Endodermal cell (in vitro differentiated cells): ENCODE results near the gene ACOX2. TPM values are rescaled to one million over a fixed set of nuclear protein-coding genes. Genes with fewer than 3 reads are reported as not detected.

Experiments used
- DNase-seq: peaks from one replicate; pipeline ENCODE4 v3.0.0-alpha.2; 2017
- H3K27ac ChIP-seq: 2 replicates; pipeline ENCODE4 v1.5.1; 2013; ENCODE audit warnings: mild to moderate bottlenecking, low read depth, low read length, moderate library complexity
- H3K27me3 ChIP-seq: 2 replicates; pipeline ENCODE4 v1.6.1; 2013; ENCODE audit warnings: mild to moderate bottlenecking, low read length, moderate library complexity; ENCODE audit not compliant: insufficient read depth, control insufficient read depth, poor library complexity, severe bottlenecking
- H3K36me3 ChIP-seq: 2 replicates; pipeline ENCODE4 v1.7.0; 2013; ENCODE audit warnings: mild to moderate bottlenecking, low read length, moderate library complexity; ENCODE audit not compliant: control insufficient read depth, insufficient read depth
- H3K4me1 ChIP-seq: one replicate; pipeline ENCODE4 v1.7.0; 2013; ENCODE audit warnings: low read length; ENCODE audit not compliant: control insufficient read depth, insufficient read depth
- H3K4me3 ChIP-seq: 2 replicates; pipeline ENCODE4 v1.5.1; 2013; ENCODE audit warnings: mild to moderate bottlenecking, low read length, moderate library complexity
- H3K9ac ChIP-seq: 2 replicates; pipeline ENCODE4 v1.6.1; 2013; ENCODE audit warnings: mild to moderate bottlenecking, low read length, moderate library complexity; ENCODE audit not compliant: poor library complexity, severe bottlenecking; ENCODE audit errors: extremely low read depth
- H3K9me3 ChIP-seq: 2 replicates; pipeline ENCODE4 v1.6.1; 2013; ENCODE audit warnings: mild to moderate bottlenecking, low read length, moderate library complexity; ENCODE audit not compliant: control insufficient read depth
- H3K27ac Mint-ChIP-seq: 2 replicates; pipeline ENCODE4 v1.8.0; 2020; ENCODE audit warnings: mixed read lengths
- H3K27me3 Mint-ChIP-seq: 2 replicates; pipeline ENCODE4 v1.8.0; 2021; ENCODE audit warnings: mild to moderate bottlenecking, mixed read lengths; ENCODE audit not compliant: insufficient read depth
- H3K36me3 Mint-ChIP-seq: 2 replicates; pipeline ENCODE4 v1.8.0; 2020; ENCODE audit warnings: low read depth, mixed read lengths
- H3K4me1 Mint-ChIP-seq: 2 replicates; pipeline ENCODE4 v1.8.0; 2020; ENCODE audit warnings: mixed read lengths
- H3K4me3 Mint-ChIP-seq: 2 replicates; pipeline ENCODE4 v1.8.0; 2020; ENCODE audit warnings: mild to moderate bottlenecking, moderate library complexity, mixed read lengths
- H3K9me3 Mint-ChIP-seq: 2 replicates; pipeline ENCODE4 v1.8.0; 2020; ENCODE audit warnings: mild to moderate bottlenecking, mixed read lengths
- WGBS, 2 experiments: methylation state at CpG; one replicate each; pipeline versions ENCODE4 v1.1.5 to v1.1.7; 2013; ENCODE audit warnings: missing lambda C conversion rate in 2 of 2, mixed read lengths in 1 of 2; ENCODE audit not compliant: insufficient coverage in 1 of 2, insufficient read length in 1 of 2; 5-methylcytosine and 5-hydroxymethylcytosine counted together
- long read RNA-seq, 4 experiments: library from polyadenylated mRNA in 2 of 4; library from RNA in 1 of 4; library from capped mRNA in 1 of 4; stranded (forward) in 3 of 4; unstranded in 1 of 4; transcript quantifications; one replicate each; pipeline ENCODE4 v2.0.0, GENCODE V29; 2020 to 2021; ENCODE audit warnings: inconsistent platforms in 1 of 4
- polyA plus RNA-seq, 2 experiments: library from polyadenylated mRNA; stranded (reverse); fragments of 50-300 nt; gene quantifications; one replicate each; pipeline ENCODE4 v1.2.3, GENCODE V29; 2013
- total RNA-seq, 2 donors: library from RNA; stranded (reverse); fragmentation: NEBNext Ultra II Directional in 1 of 2; extraction: Animal tissue kit (Norgen Biotek cat#: 25700) in 1 of 2; gene quantifications; 2 replicates in 1 of 2; 3 replicates in 1 of 2; pipeline ENCODE4 v1.2.1, GENCODE V29; 2021
- TF ChIP-seq, protein P1 (sequence below): fragments of 200-600 bp; sonication (generic); conservative IDR thresholded peaks from 2 replicates; pipeline ENCODE4 v1.5.0; 2021; ENCODE audit warnings: antibody characterized with exemption, mild to moderate bottlenecking

ACOX2 gene
- total RNA-seq = 1 to 10 TPM; 6.6 to 9.8 TPM
- polyA plus RNA-seq (2013, experiment 1 of 2) = 6.2 TPM
- polyA plus RNA-seq (2013, experiment 2 of 2) = 6.3 TPM
- long read RNA-seq, experiment 1, partial matches to known transcripts = 0 of 1 reads
- long read RNA-seq, experiment 1, other reads (novel, unspliced or antisense) = 0 of 1 reads
- long read RNA-seq, experiment 2, transcript ACOX2-201 (15 exons, 2,426 nt) = major isoform, 5 of 7 reads
- long read RNA-seq, experiment 2, partial matches to known transcripts = 0 of 7 reads
- long read RNA-seq, experiment 2, other reads (novel, unspliced or antisense) = 2 of 7 reads
- long read RNA-seq, experiment 3, transcript ACOX2-201 (15 exons, 2,426 nt) = major isoform, 18 of 28 reads
- long read RNA-seq, experiment 3, partial matches to known transcripts = 2 of 28 reads
- long read RNA-seq, experiment 3, other reads (novel, unspliced or antisense) = 8 of 28 reads
- long read RNA-seq, experiment 4, partial matches to known transcripts = 0 of 3 reads
- long read RNA-seq, experiment 4, other reads (novel, unspliced or antisense) = 2 of 3 reads

DNA sequence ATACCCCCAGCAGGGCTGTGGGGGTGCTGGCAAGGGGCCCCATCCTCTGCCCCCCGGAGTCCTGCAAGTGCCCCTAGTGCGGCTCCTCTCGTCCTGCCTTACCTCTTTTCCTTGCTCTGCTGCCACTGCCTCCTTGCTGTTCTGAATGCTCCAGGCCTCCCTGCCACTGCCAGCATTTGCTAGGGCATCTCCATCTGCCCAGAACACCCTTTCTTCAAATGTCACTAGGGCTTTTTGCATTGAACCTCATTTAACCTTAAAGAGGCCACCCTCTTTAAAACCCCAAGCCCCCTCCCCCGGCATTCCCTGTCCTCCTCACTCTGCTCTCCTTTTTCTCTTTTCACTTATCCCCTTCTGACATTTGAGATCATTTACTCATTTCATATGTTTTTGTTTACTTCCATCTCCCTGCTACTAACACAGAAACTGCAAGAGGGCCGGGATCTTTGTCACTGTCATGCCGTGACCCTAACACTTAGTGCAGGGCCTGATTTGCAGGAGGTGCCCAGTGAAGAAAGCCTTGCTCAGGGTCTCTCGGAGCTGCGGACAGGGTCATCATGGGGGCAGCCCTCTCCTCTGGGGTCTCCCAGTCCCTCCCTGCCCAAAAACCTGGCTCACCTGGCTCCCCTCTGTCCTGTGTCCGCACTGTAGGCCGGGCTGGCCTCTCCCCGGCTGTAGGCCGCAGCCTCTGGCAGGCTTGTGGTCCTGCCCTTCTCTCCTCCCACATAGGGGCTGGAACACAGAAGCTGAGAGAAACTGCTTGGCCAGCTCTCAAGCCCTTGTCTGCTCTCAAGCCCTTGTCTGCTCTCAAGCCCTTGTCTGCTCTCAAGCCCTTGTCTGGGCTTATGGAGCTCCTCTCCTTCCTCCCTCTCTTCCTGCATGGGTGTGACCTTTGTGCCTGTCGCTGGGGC lies at the start of gene ACOX2:
Gene ACOX2 (minus strand): TSS at position 690 of the 911 bp plus-strand sequence. CDS start 2,084 bp downstream, outside the sequence.
- Mint-ChIP-seq H3K36me3 (no peaks in the 10 kb centered on the region), H3K27ac (peak within 1 kb of the TSS; percentile 79), H3K9me3 (no peaks in the 10 kb centered on the region), H3K4me1 (peaks cover 40% of the 10 kb centered on the region), H3K4me3 (peak within 1 kb of the TSS; percentile 19), H3K27me3 (peaks cover 4% of the 10 kb centered on the region)
- H3K4me1 ChIP-seq = peaks cover 27% of the 10 kb centered on the region
- no peaks in the 10 kb centered on the region for H3K27me3 ChIP-seq
- H3K36me3 ChIP-seq = no peaks in the 10 kb centered on the region
- no peaks in the 10 kb centered on the region for H3K9me3 ChIP-seq
- peak within 1 kb of the TSS; percentile 34 for H3K4me3 ChIP-seq
- TF ChIP-seq, protein P1, sequence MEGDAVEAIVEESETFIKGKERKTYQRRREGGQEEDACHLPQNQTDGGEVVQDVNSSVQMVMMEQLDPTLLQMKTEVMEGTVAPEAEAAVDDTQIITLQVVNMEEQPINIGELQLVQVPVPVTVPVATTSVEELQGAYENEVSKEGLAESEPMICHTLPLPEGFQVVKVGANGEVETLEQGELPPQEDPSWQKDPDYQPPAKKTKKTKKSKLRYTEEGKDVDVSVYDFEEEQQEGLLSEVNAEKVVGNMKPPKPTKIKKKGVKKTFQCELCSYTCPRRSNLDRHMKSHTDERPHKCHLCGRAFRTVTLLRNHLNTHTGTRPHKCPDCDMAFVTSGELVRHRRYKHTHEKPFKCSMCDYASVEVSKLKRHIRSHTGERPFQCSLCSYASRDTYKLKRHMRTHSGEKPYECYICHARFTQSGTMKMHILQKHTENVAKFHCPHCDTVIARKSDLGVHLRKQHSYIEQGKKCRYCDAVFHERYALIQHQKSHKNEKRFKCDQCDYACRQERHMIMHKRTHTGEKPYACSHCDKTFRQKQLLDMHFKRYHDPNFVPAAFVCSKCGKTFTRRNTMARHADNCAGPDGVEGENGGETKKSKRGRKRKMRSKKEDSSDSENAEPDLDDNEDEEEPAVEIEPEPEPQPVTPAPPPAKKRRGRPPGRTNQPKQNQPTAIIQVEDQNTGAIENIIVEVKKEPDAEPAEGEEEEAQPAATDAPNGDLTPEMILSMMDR = no peak
- DNase-seq = peak; percentile 63
- peak within 1 kb of the TSS; percentile 14 for H3K27ac ChIP-seq
- H3K9ac ChIP-seq = peak within 1 kb of the TSS; percentile 50
- 87 to 91% methylated on average over 6 to 13 of the region's 13 CpGs for WGBS, 2 experiments

DNA sequence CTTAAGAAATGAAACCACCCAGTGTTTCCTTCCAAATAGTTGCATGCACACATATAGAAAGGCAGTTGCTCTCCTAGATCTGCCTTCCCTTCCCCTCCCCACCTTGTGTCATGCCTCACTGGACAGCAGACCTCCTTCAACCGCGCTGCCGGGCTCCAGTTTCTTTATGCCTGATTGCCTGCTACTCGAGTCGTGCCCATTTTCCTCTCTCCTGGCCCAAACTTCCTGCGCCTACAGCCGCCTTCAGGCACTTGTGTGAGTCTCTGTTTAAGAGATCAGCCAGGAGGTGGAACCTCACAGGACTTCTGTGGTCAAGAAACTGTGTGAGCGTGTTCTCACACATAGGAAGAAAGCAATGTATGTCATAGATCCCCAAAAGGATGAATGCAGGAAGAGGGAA lies 49.0 kb upstream of the ACOX2 start:
- peaks cover 62% of the 10 kb centered on the region for H3K27me3 ChIP-seq
- 48 to 49% methylated on average over 8 of the region's 8 CpGs for WGBS, 2 experiments
- H3K36me3 ChIP-seq = no peaks in the 10 kb centered on the region
- peaks cover 16% of the 10 kb centered on the region for H3K4me1 Mint-ChIP-seq
- no peaks in the 10 kb centered on the region for H3K36me3 Mint-ChIP-seq
- DNase-seq = no peak
- peaks cover 71% of the 10 kb centered on the region for H3K27me3 Mint-ChIP-seq
- no peak overlapping the region for H3K27ac ChIP-seq
- TF ChIP-seq, protein P1 = no peak
- H3K9ac ChIP-seq = no peak overlapping the region
- H3K4me3 Mint-ChIP-seq = peak overlapping the region; percentile 50
- no peak overlapping the region for H3K4me3 ChIP-seq
- H3K9me3 Mint-ChIP-seq = no peaks in the 10 kb centered on the region
- no peaks in the 10 kb centered on the region for H3K9me3 ChIP-seq
- no peak overlapping the region for H3K27ac Mint-ChIP-seq
- peaks cover 2% of the 10 kb centered on the region for H3K4me1 ChIP-seq

DNA sequence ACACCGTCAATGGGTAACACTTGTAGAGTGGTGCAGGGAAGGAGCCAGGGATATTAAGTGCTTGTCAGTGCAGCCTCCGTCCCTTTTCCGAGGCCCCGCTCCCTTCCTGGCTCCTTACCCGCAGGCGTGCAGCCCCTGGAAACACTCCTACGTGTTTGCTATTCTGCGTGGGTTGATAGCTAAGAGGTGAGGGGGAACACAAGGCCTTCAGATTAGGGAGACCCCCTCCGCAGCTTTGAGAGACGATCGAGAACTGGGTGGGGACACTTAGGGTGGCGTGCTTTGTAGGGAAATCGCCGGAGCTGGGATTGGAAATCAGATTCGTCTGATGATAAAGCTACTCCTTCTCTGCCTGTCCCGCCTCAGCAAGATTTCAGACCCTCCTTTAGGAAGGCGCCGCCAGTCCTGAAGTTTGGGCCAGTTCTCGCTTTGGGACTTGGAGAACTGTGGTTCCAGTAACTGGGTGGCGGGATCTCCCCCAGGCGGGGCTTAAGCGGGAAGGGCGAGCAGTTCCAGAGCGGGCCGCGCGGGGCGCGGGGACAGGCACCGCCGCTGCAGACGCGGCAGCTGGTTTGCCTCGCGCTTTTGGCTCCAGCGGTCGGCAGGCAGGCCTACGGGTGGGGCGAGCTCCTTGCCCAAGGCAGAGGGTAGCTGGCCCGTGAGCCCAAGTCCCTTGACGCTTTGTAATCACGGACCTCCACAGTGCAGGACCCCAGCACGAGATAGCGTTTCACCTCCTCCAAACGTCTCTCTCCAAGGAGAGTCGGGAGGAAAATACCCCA lies 48.2 kb upstream of the ACOX2 start:
- H3K4me3 Mint-ChIP-seq = peak overlapping the region; percentile 50
- Histone ChIP-seq H3K9ac (no peak overlapping the region), H3K27ac (no peak overlapping the region)

More for the DNA sequence above, 48.2 kb upstream of the ACOX2 start:
- Mint-ChIP-seq H3K9me3 (no peaks in the 10 kb centered on the region), H3K36me3 (no peaks in the 10 kb centered on the region), H3K4me1 (peaks cover 19% of the 10 kb centered on the region), H3K27me3 (peaks cover 70% of the 10 kb centered on the region), H3K27ac (no peak overlapping the region)
- no peaks in the 10 kb centered on the region for H3K9me3 ChIP-seq
- H3K36me3 ChIP-seq = no peaks in the 10 kb centered on the region
- 15 to 37% methylated on average over 12 to 46 of the region's 46 CpGs for WGBS, 2 experiments
- H3K4me3 ChIP-seq = peak overlapping the region; percentile 69
- TF ChIP-seq, protein P1 = peak; percentile 88
- H3K4me1 ChIP-seq = peaks cover 6% of the 10 kb centered on the region
- DNase-seq = peak; percentile 95
- peaks cover 62% of the 10 kb centered on the region for H3K27me3 ChIP-seq
